NCI-H1417 (cell line): ENCODE results near the gene PERCC1.

ENCODE experiments used
- DNase-seq, 3 experiments: peaks; one replicate each; lab custom pipeline; 2025; lab: John Stamatoyannopoulos, UW

Gene PERCC1

DNA sequence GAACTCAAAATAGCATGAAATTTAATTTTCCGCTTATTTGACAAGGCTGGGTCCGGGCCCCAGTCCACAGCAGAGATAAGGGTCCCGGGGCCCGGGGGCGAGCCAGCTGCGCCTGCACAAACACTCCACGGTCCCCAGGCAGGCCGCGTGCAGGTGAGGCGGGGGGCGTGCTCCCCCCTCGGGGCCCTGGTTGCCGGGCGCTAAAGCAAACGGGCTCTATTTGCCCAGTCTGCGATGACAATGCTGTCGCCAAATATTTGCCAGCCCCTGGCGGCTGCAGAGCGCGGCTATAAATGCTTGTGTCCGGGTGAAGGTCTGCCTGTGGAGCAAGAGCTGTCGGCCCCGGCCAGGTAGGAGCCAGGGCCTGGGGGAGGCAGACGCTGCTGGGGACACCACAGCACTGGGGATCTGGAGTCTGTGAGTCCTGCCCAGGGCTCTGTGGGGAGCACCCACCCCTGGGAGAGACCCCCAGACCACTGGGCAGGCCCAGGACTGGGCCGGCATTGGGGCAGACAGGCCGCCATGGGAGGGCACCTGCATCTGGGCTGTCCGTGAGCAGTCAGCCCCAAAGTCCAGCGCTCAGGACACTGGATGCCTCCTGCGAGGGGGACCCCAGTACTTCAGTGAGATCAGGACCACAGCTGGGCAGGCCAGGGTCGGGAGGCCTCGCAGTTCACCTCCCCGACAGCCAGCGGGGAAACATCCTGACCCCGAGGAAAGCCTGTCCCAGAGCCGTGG is at the start of gene PERCC1:
TSS of gene PERCC1 (plus strand) at position 320 of the 738 bp plus-strand sequence. CDS start 1,516 bp downstream, outside the sequence.
- peak; percentile 88 to 93 (median 93) for DNase-seq

DNA sequence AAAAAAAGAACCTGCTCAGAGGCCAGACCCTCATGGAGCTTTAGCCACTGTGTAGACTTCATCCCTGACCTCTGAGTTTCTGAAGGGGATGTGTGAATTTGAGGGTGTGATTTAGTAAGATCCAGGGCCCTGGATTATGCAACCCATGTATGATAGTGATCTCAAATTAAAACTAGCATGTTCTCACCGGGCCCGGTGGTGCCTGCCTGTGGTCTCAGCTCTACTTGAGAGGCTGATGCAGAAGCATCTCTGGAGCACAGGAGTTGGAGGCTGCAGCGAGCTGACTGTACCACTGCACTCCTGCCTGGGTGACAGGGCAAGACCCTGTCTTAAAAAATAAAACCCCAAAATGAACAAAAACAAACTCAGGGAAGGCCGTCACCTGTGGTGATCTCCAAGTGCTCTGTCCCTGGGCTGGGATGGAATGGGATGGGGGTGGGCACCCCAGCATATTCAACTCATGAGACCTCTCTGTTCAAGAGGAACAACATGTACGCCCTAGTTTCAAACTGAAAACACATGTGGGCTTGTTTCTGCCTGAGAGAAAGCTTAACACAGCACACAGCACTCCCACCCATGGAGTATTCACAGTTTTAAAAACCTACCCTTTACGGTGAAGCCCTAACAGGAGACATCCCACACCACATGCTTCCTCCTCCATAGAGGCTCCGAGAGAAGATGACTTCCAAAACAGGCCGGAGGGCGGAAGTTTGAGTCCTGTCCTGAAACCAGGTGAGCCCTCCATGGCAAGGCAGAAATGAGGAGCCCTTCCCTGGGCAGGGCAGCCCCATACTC is 49.1 kb upstream of the PERCC1 start:
- no peak for DNase-seq

DNA sequence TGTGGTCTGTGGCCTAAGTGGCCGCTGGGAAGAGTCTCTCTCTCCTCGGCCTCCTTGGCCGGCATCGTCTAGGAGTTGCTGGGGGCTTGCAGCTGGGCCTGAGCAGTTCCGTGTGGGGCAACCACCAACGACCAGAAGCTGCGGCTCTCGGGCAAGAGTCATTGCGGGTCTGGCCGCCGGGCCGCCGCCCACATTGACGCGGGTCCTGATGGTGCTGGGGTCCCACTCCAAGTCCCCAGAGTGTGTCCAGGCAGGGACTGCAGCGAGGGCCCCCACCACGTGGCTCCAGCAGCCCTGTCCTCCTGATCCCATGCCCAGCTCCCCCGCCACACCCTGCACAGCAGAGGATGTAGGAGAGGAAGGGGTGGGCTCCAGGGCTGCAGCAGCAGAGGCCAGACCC is 47.3 kb upstream of the PERCC1 start:
- DNase-seq: no peak

DNA sequence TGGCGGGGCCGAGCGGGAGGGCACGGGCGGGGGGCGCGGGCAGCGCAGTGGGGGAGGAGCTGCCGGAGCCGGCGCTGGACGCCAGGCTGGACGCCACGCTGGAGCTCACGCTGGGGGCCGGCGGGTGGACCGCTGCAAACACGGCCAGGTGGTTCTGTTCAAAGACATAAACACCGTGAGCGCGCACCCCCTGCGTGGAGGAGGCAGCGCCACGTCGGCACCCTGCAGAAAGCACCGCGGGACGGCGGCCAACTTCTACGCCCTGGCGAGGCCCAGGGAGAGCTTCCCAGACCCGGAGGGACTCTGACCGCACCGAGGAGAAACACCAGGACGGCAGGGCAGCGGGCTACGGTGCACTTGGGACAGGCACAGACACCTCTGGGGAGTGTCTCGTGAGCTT is 45.6 kb upstream of the PERCC1 start:
- DNase-seq: peak in 2 of 3 experiments; percentile 75 to 84

DNA sequence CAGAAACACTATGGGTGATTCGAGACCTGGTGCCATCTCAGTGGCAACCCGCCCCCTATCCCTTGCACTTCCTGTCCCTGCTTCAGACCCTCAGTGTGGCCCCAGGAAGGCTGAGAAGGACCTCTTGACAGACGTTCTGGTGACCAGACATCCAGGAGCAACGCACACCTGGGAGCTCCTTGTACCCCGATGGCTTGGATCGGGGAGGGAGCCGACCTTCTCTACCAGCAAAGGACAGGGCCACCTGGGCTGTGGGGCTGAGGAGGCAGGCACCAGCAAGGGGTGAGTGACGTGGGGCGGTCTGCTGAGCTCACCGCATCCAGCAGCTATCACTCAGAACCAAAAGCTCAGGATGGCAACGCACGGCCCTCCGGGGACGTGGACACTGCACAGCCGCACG is 43.5 kb upstream of the PERCC1 start:
- DNase-seq: no peak

DNA sequence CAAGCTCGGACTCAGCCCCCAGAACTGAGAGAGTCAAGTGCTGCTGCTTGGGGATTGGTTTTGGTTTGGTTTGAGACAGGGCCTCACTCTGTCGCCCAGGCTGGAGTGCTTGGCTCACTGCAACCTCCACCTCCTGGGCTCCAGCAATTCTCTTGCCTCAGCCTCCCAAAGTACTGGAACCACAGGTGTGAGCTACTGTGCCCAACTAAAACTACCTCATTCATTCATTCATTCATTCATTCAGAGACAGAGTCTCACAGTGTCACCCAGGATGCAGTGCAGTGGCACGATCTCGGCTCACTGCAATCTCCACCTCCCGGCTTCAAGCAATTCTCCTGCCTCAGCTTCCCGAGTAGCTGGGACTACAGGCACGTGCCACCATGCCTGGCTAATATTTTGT is 41.1 kb upstream of the PERCC1 start:
- no peak for DNase-seq

DNA sequence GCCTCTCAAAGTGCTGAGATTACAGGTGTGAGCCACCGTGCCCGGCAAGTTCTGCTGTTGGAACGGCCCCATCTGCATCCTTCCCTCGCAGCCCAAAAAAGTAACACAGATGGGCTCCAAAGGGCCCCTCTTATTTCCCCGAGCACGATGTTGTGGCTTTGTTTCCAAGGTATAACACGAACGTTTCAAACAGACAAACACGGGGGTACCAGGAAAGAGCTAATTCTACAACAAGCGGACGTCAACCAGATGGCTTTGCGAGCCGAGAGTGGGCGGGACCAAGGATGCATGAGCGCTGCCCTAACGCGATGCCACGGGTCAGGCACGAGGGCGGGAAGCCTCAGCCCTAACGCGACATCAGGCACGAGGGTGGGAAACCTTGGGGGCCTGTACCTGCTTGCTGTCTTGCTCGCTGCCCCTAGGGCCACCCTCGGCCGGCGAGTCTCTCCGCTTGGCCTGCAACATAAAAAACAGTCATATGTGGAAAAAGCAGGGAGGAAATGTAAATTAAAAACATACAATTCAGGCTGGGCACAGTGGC is 40.6 kb upstream of the PERCC1 start:
- DNase-seq: no peak

DNA sequence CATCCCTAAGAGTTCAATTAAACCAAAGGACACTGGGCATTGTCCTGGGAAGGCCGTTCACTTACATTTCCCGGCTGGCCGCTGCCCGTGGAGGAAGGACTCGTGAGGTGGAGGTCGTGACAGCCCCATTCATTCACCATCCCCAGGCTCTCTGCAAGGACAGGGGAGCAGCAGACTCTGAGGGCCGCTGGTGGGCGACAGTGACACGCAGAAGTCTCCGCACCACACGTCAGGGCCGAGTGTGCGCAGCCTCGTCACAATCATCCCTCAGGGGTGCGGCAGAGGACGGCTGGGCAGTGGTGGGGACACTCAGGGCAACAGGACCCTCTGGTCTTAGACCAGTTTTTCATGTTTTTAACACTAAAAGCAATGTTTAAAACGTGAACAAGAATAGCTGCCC is 38.1 kb upstream of the PERCC1 start:
- no peak for DNase-seq

DNA sequence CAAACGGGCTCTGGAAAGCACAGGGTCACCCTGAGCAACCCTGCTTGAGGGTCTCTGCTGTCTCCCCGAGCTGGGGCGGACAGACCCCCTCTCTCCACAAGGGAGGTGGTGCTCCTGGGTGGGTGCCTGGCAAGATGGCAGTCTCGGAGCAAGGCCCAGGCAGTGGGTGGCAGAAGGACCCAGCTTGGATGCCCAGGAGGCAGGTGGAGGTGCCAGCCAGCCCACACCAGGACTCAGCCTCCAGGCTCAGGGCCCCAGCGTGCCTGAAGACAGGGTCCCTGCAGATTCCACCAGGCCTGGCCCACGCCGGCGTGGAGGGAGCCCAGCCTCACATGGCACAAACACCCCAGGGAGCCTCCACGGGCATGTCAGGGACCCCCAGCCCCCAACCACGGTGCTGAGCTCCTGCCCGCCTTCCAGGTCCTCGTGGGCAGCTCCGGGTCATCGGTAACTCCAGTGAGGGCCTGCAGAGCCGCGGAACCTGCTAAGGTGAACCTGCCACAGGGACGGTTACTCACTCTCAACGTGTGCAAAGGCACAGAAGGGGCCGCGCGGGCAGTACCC is 37.2 kb upstream of the PERCC1 start:
- no peak for DNase-seq

DNA sequence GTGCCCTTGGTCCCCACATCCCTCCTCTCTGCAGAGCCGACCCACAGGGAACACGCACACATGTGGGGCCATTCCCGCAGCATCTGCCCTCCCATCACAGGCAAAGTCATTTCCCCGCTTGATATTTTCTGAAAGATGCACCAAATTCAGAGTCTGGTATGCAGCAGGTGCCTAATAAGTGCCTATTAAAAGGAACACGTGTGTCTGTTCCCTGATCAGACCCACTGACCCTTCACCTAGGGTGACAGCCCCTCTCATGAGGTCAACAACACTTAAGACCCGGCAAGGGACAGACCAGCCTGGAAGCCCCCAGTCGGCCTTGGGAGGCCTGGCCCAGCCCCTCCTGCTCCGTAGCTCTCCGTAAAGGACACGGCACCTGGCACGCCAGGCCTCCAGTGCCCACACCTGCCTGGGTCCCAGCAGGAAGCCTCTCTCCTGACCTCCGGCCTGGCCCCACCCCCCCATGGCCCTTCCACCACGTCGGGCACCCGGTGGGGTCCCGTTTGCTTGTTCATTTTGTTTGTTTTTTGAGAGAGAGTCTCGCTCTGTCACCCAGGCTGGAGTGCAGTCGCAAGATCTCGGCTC is 36.4 kb upstream of the PERCC1 start:
- peak in 1 of 3 experiments; percentile 23 for DNase-seq

DNA sequence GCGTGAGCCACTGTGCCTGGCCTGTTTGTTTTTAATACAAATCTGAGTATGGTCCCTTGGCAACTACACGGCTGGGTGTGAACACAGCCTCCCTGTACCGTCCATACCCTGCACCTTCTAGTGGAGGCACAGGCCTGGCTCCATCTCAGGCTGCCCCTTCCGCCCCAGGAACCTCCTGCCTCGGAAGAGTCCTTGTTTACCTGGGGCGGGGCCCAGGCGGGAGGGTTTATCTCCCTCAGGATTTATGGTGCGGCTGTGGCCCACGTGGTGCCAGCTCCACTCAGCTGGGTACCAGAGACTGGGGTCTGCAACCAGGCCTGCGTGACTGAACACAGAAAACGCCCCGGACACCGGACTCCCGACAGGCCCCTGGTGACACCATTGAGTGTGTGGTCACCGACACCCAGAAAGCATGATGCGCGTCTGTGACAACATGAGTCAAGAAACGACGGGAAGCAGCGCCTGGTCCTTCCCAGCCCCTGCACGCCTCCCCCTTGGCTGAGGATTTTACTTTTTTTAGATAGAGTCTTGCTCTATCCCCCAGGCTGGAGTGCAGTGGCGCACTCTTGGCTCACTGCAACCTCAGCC is 35.3 kb upstream of the PERCC1 start:
- DNase-seq: no peak

DNA sequence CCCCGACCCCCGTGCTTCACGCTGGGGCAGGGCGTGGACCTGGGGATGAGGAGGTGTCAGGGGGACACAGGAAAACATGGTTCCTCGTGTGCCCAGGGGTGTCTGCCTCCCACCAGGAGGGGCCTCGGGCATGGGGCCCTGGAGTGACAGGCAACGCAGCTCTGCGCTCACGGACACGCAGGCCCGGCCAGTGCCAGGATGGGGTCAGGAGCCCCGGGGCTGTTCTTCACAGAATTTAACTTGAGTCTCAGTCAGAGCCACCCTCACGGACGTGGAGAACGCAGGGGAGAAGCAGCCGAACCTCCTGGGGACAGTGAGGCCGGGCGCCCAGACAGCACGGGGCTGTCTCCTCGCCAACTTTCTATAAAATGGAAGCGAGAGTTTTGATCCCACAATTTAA is 33.1 kb upstream of the PERCC1 start:
- DNase-seq: no peak

DNA sequence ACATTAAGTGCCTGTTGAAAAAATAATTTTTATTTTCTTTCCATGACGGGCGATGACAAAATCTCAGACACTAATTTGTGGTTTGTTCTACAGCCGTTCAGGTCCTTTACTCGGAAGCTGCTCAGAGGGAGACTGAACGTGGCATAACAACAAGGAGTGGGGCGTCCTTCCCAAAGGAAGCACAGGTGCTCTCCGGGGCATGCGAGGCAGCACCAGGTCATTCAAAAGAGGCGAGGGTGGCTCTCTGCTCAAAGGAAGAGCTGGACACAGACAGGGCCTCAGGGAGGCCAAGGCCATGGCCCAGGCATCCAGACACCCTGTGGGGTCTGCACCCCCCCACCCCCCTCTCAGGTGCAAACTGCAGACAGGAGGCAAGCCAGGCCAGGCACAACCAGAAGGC is 32.5 kb upstream of the PERCC1 start:
- no peak for DNase-seq

DNA sequence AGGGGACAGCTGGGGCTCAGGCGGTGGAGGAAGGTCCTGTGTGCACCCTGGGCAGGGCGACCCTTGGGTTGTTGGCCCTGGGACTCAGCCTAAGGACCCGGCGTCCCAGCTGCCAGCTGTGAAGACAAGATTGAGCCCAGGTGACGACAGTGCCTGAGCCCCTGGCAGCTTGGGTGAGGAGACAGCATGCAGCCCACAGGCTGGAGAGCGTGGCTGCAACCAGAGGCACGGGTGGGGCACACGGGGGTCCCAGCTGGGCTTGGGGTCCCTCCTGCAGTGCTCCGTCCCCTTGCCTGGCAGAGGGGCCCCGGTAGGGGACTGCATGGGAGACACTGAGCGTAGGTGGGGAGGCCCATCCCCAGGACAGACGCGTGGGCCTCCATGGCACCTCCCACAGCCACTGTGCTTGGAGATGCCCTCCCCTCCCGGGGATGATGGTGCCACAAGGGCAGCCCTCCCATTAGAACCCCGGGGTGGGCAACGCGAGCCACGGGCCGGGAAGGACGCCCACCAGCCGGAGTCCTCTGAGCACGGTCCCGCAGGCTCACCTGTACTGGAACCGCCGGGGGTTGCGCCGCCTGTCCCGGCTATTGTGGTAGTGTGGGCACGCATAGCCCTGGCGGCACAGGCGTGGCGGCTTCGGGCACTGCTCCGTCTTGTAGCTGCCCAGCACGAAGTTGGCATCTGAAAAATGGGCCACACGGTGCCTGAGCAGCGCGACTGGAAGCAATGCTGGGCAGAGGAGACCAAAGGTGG is 31.9 kb upstream of the PERCC1 start:
- no peak for DNase-seq

DNA sequence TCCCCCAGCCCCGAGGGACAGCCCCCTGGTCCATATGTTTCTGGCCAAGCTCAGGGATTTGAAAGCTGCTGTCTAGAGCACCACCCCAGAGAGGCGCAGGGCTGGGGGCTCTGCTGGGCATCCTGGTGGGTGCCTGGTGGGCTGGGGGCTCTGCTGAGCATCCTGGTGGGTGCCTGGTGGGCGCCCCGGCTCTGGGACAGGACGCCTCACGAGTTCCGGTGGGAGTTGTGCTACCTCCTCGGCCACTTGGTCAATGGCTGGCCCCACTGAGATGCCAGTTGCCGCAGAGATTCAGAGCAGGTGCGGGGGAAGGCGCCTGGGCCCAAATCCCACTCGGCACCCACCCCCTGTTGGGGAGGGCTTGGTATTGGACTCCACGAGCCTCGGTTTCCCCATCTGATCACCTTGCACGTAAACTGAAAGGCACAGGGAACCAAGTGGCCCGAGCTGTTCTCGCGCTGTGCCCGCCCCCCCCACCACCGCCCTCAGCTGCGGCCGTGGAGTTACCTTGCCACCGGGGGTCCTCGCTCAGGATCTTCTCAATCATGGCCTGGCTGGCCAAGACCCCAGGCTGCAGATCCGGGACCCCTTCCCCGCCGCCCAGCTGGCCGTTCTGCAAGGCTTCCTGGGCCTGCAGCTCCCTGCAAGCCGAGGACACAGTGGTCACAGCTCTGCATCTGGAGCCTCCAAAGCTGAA is 29.7 kb upstream of the PERCC1 start:
- no peak for DNase-seq

DNA sequence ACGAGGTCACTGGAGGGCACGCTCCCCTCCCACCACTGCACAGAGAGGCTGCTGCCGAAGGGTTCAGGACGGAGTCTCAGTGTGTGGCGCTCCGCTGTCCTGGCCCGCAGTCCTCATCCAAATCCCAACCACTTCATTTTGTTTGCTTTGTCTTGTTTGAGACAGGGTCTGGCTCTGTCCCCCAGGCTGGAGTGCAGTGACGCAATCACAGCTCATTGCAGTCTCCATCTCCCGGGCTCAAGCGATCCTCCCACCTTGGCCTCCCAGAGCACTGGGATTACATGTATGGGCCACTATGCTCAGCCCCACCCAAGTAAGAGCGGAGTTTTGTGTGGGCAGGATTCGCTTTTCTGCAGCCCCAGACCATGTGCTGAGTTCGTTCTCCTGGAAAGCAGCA is 29.1 kb upstream of the PERCC1 start:
- DNase-seq: no peak

DNA sequence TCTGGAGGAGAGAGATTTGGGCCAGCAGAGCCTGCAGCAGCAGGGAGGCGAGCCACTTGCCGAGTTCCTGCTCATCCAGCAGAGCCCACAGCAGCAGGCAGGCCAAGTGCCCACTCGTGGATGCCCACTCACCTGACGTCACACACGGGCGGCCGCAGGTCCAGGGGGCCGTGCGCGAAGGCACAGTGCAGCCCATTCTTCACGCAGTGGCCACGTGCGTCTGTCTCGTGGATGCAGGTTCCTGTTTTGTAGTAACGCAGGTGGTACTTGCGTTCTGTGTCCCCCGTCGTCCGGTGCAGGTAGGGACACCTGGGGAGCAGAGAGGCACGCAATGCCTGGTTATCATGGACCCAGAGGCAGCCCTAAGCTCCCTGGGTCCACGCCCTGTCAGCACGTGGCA is 27.8 kb upstream of the PERCC1 start:
- no peak for DNase-seq

DNA sequence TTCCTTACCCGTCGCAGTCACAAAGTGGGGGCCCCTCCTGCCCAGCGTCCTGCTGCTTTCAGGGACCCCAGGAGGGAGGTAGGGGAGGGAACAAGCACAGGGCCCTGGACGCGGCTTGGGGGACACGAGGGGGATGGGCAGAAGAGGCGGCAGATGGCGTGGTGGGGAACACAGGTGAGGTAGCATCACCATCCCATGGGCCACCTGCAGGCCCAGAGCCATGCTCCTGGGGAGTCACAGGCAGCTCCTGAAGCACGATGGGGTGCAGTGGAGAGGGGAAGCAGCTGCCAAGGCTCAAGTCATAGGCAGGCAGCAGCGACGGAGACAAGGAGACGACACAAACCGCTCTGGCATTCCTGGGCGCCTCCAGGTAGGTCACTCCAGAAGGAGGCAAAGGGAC is 27.1 kb upstream of the PERCC1 start:
- DNase-seq: no peak

DNA sequence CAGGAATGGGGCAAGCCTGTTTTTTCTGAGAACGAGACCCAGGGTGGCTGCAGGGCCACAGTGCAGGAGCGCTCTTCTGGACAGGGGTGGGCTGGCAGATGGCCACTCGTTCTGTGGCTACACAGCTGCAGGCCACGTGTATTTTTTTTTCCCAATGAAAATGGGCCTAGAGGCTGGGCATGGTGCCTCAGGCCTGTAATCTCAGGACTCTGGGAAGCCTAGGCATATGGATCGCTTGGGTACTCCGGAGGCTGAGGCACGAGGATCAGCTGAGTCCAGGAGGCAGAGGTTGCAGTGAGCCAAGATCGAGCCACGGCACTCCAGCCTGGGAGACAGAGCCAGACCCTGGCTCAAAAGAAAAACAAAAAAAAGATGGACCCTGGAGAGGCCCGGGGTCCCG is 23.1 kb upstream of the PERCC1 start:
- DNase-seq: no peak

DNA sequence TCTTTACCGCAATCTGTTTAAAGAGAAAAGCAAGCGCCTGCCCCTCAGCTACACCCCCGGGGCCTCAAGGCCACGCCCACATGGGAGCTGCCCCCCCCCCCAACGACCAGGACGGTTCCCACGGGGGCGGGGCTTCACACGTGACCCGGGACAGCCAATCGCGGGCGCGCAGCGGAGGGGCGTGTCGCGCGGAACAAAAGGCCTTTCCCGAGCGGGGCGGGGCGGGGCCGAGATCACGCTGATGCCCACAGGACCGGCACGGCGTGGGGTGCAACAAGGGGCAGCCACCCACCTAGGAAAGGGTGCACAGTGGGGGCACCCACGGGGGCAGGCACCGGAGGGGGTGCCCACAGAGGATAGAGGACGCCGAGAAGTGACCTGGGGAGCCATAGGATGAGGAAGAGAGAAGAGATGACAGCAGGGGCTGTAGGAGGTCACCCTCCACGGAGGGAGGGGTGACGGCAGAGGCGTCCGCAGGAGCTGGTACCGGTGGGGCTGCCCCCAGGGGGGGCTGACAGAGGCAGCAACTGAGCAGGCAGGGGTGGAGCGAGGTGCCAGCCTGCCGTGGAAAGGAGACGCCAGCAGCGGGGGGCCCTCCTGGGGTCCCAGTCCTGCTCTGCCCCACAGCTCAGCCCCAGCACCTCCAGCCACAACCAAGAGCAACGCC is 22.6 kb upstream of the PERCC1 start:
- peak; percentile 85 to 98 (median 89) for DNase-seq
